Retinal pigment epithelial cell (primary cell): ENCODE data around the gene MFAP1.

Source experiments
- DNase-seq: peaks from one replicate; pipeline ENCODE4 v3.0.0-alpha.2; 2010; ENCODE audit warnings: low read depth
- H3K4me3 ChIP-seq: 2 replicates; pipeline ENCODE4 v1.5.1; 2011; ENCODE audit warnings: mild to moderate bottlenecking, low read length, control low read depth, moderate library complexity
- TF ChIP-seq, protein P1 (sequence below): conservative IDR thresholded peaks from 2 replicates; pipeline ENCODE4 v1.5.1; 2011; ENCODE audit warnings: low read depth, low read length, control low read depth, inconsistent platforms

The MFAP1 gene

DNA sequence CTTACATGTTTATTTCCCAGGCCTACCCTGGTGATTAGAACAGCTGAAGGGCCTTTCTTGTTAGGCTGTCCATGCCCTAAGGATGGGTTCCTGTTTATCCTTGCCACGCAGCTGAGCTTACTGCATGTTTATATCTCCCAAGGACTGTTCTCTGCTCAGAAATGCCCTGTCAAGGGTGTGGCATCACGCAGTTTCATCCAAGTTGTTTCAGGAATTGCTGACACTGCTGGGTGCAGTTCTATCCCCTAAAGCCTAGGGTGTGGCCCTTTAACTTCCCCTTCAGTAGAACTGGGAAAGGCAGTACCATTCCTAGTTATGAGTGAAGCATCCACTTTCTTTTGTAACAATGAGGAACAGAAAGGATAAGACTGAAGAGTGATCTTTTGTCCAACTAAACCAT, 52.7 kb downstream of the MFAP1 start:
- no peak for DNase-seq
- H3K4me3 ChIP-seq: no peak overlapping the region
- TF ChIP-seq, protein P1, sequence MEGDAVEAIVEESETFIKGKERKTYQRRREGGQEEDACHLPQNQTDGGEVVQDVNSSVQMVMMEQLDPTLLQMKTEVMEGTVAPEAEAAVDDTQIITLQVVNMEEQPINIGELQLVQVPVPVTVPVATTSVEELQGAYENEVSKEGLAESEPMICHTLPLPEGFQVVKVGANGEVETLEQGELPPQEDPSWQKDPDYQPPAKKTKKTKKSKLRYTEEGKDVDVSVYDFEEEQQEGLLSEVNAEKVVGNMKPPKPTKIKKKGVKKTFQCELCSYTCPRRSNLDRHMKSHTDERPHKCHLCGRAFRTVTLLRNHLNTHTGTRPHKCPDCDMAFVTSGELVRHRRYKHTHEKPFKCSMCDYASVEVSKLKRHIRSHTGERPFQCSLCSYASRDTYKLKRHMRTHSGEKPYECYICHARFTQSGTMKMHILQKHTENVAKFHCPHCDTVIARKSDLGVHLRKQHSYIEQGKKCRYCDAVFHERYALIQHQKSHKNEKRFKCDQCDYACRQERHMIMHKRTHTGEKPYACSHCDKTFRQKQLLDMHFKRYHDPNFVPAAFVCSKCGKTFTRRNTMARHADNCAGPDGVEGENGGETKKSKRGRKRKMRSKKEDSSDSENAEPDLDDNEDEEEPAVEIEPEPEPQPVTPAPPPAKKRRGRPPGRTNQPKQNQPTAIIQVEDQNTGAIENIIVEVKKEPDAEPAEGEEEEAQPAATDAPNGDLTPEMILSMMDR: no peak

DNA sequence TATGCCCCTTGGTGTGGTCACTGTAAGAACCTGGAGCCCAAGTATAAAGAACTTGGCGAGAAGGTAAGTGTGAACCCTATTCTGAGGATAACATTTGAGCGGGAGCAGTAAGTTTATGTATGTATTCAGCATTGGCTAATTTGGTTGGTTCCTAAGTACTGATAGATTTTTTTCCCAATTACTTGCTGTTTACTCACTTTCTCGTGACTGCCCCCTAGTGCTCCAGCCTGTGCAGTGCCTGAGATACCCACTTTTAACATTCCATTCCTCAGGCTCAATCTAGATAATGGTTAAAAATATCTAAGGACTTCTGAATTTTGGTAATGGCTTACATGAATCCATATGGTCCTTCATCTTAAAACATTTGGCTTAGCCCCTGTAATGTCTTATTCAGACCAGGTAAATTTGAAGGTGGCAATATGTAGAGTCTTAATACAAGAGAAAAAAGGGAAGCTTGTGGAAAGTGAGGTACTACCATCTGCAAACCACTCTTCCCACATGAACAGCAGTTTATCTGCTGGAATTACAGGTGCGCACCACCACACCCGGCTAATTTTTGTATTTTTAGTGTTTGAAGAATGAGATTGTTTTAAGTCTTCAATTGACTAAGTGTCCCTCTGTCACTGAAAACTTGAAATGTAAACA, 54.8 kb downstream of the MFAP1 start:
- TF ChIP-seq, protein P1: peak; percentile 97
- H3K4me3 ChIP-seq: no peak overlapping the region
- no peak for DNase-seq

DNA sequence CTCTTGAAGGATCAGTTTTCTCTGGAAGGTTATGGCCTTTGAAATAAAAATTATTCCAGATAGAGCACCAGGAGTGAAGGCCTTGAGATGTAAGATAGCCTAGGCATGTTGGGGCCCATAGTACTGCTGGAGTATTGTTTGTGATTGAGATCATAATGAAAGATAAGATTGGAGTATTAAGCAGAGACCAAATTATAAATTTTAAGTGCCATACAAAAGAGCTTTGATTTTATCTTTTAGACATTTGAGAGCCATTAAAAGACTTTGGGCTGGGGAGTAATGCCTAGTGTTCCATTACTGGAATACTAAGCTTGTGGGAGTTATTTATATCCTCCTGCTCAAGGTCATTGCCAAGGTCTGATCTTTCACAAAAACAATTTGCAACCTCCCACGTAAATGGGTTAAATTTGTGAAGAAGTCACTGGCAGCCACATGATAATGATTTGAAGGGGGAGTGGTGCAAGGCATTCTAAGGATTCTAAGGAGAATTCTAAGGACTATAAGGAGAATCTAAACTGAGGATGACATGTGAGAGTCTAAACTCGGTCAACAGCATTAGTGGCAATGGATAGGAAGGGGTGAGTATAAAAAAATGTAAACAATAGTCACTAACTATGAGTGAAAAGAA, 60.6 kb downstream of the MFAP1 start:
- DNase-seq: no peak
- no peak overlapping the region for H3K4me3 ChIP-seq
- TF ChIP-seq, protein P1: no peak

DNA sequence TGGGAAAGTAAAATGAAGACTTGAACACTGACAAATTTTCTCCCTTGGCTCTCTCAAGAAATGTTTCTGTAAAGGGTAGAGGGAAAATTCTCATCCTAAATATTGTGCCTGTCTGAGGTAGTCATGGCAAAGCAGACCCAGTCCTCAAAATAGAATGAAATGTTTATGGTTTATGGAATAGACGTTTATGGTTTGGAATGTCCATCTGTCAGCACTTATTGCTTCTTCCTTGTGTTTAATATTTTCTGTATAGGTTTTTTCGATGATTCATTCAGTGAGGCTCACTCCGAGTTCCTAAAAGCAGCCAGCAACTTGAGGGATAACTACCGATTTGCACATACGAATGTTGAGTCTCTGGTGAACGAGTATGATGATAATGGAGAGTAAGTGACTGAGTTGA, 61.7 kb downstream of the MFAP1 start:
- TF ChIP-seq, protein P1: no peak
- no peak overlapping the region for H3K4me3 ChIP-seq
- no peak for DNase-seq
